Eye (tissue), 1 donor: Measurements from ENCODE around the gene NEUROG1.
"Not testable (repeated sequence)": the region's sequence is repeated elsewhere in the genome, so short reads cannot be mapped to it uniquely, and the experiment has no call there.

Experiments used
- DNase-seq: peaks from one replicate; pipeline ENCODE4 v3.0.0-alpha.2; 2015

The NEUROG1 gene

DNA sequence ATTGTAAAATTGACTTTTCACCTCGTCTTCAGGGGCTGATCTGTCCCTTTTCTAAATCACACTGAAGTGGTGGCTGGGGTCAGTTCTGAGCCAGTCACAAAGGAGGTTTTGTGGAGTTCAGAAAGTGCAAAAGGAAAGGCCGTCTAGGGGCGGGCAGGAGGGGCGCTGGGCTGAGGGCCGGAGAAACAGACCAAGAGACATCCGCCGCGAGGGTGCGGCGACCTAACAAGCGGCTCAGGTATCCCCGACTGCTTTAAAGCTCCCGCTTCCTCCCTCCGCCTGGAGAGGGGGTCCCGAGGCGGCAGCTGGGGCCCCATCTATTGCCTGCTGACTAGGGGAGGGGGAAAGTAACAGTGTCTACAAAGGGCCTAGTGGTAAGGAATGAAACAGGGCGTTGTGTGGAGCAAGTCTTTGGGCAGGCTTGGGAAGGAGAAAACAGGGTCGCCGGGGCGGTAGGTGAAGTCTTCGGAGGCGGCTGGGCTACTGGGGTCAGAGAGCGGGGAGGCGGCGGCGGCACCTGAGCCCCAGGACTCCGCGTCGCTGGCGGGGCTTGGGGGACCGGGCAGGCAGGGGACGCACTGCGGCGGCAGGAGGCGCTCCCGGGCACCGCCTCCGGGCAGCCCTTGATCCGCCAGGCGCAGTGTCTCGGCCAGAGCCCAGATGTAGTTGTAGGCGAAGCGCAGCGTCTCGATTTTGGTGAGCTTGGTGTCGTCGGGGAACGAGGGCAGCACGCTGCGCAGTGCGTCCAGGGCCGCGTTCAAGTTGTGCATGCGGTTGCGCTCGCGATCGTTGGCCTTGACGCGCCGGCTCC lies 950 bp downstream of the NEUROG1 start:
- peak; percentile 45 for DNase-seq

GRCh38 chr5:135533794-135534193 lies 2.0 kb downstream of the NEUROG1 start:
- DNase-seq, result no peak

DNA sequence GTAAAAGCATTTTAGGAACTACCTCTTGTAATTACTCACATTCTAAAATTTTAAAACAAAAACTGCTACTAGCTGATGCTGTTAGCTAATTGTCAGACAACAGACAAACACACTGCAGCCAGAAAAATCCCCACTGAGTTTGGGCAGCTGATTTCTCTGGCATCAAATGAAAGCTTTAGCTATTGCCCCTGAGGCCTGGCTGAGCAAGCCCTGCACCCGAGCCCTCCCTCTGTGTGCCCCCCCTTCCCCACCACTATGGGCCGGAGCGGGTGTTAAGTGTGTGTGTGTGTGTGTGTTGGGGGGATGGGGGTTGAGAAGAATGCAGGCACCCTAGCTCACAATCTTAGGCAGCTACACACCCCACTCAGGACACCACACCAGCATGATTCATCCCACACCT lies 2.4 kb downstream of the NEUROG1 start:
- DNase-seq, result no peak

GRCh38 chr5:135529576-135529975 lies 6.2 kb downstream of the NEUROG1 start:
- DNase-seq, result not testable (repeated sequence)

GRCh38 chr5:135526924-135527323 lies 8.8 kb downstream of the NEUROG1 start:
- no peak for DNase-seq

DNA sequence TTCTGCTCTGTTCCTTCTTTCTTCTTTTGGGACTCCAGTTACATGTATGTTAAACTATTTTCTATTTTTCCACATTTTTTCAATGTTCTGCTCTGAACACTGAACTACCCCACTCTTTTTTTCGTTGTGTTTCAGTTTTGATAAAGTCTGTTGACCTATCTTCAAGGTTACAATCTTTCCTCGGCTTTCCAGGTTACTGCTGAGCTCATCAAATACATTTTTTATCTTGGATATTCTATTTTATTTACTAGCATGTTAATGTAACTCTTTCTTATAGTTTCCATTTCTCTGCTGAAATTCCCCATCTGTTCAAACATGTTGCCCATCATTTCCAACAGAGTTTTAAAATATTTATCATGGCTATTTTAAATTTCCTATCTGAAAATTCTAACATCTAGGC lies 13.8 kb downstream of the NEUROG1 start:
- no peak for DNase-seq

GRCh38 chr5:135517631-135518030 lies 18.1 kb downstream of the NEUROG1 start:
- DNase-seq, result no peak

- no peak for DNase-seq
These were observed 21.6 kb downstream of the NEUROG1 start for GRCh38 chr5:135514116-135514515.

GRCh38 chr5:135511761-135512575 lies 23.8 kb downstream of the NEUROG1 start:
- DNase-seq, result peak; percentile 87

- no peak for DNase-seq
These were observed 25.8 kb downstream of the NEUROG1 start for GRCh38 chr5:135509995-135510394.

GRCh38 chr5:135508496-135509005 lies 27.2 kb downstream of the NEUROG1 start:
- DNase-seq, result peak; percentile 77

DNA sequence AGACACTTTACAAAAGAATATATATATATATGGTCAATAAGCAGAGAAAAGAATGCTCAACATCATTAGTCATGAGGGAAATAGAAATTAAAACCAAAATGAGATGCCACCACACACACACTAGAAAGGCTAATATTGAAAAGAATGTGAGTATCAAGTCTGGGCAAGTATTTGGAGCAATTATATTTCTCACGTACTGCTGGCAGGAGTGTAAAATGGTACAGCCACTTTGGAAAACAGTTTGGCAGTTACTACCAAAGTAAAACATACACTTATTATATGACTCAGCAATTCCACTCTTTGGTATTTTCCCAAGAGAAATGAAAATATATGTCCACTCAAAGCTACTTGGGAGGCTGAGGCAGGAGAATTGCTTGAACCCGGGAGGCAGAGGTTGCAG lies 29.8 kb downstream of the NEUROG1 start:
- DNase-seq, result no peak

DNA sequence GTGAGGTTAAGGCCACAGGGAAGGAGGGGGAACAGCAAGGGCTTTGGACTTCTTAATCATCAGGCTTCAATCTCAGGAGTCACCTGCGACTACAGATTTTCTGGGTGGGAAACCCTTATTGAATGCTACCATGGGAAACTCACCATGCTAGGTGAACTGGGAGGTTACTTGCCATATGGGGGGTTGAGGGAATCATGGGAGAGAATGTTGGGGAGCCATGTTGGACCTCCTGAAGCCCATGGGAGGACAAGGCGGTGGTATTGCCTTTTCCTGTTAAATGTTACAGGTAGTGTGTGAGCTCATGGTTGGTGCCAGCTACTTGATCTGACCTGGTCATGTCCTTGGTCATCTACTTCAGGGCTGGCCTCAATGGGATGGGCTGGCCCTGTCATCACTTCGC lies 31.4 kb downstream of the NEUROG1 start:
- no peak for DNase-seq

DNA sequence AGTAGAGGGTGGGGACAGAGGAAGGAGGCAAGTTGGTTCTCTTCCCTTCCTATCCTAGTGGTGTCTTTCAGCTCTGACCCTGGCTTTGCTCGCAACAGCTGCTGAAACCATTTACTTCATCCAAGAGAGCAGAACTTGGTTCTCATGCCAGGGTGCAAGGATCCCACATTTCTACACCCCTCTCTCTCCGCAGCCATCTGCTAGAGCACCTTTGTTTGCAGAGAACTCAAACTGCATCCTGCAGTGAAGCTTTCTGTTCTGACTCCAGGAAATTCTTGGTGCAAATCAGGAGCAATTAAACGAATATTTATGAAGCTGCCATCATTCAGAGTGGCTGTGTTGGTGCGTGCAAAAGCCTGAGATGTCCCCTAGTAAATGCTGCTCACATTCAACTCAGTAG lies 31.9 kb downstream of the NEUROG1 start:
- no peak for DNase-seq

- DNase-seq, result no peak
These were observed 32.8 kb downstream of the NEUROG1 start for GRCh38 chr5:135502836-135503520.

DNA sequence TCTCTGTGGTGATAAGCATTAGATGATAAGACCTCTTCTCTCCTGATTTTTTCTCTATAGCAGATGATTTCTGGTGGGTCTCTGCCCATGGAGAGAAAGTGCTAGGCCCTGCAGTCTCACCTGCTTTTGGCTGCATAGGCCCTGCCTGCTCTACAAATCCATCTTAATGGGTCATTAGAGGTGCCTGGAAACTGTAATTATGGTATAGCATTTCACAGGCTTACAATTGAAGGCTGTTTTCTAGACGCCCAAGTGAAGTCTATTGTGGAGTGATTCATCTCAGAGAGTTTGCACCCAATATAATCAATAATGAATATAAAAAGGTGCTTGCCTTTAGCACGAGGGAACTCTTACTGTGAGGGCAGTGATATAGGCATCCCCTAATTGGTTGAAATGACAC lies 33.8 kb downstream of the NEUROG1 start:
- no peak for DNase-seq

DNA sequence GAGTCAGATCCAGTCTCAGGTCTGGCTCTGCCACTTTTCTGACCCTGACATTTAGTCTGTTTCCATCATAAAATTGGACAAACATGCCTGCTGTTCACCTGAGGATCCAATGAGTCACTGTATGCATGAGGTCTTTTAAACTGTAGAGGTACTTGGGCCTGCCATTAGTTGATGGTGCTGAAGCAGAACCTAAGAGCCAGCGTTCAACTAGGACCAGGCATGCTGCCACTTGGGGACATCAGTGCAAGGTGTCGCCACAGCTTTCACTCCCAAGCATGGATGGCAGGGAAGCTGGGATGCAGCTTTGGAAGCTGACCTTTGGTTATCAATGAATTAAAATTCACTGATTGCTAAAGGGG lies 37.1 kb downstream of the NEUROG1 start:
- DNase-seq, result no peak

GRCh38 chr5:135497971-135498636 lies 37.7 kb downstream of the NEUROG1 start:
- peak; percentile 62 for DNase-seq

DNA sequence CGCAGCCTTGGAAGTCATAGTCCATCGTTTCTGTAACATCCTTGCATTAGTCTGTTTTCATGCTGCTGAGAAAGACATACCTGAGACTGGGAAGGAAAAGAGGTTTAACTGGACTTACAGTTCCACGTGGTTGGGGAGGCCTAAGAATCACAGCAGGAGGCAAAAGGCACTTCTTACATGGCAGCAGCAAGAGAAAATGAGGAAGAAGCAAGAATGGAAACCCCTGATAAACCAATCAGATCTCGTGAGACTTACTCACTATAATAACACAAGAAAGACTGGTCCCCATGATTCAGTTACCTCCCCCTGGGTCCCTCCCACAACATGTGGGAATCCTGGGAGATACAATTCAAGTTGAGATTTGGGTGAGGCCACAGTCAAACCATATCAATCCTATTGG lies 40.2 kb downstream of the NEUROG1 start:
- DNase-seq, result not testable (repeated sequence)

GRCh38 chr5:135494196-135494595 lies 41.6 kb downstream of the NEUROG1 start:
- no peak for DNase-seq

GRCh38 chr5:135493406-135494180 lies 42.2 kb downstream of the NEUROG1 start:
- DNase-seq, result no peak

DNA sequence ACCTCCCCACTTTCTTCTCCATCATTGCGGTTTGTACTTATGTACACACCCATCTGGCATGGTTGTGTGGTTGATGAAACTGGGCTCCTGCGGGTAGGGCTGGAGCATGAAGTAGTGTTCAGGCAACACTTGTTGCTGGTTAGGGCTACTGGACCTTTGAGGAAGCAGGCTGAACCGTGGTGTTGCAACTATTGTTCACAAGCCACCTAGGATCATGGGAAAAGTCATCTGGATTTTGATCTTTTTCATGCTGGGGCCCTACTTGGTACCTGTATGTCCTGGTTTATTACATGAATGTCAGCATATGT lies 43.5 kb downstream of the NEUROG1 start:
- DNase-seq, result no peak
